ENCODE measurements around the gene CBARP. TPM values are rescaled to one million over a fixed set of nuclear protein-coding genes. Genes with fewer than 3 reads are reported as not detected.

Gene CBARP
- total and polyA plus RNA-seq, 9 of the 15 experiments (the other 6 are each of a cell fraction or from before 2014, with no cell fraction given) = 0.03 to 8.9 (median 1.2) TPM; not detected in 1

GRCh38 chr19:1239796-1240737, 2.3 kb upstream of the CBARP start (continued):
- peak; percentile 84 for TF ChIP-seq RBBP5 (IDR thresholded peaks at IDR 0.05; ENCODE audit: borderline replicate concordance, insufficient read depth, low read length, poor library complexity, severe bottlenecking)
- TF ChIP-seq, protein P1, sequence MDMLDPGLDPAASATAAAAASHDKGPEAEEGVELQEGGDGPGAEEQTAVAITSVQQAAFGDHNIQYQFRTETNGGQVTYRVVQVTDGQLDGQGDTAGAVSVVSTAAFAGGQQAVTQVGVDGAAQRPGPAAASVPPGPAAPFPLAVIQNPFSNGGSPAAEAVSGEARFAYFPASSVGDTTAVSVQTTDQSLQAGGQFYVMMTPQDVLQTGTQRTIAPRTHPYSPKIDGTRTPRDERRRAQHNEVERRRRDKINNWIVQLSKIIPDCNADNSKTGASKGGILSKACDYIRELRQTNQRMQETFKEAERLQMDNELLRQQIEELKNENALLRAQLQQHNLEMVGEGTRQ (CRISPR knock-in tag; IDR thresholded peaks at IDR 0.05) = no peak
- peak; percentile 4; the same call in 1 of the 2 replicates for TF ChIP-seq NFIC (IDR thresholded peaks at IDR 0.05)
- TF ChIP-seq MTA3 (IDR thresholded peaks at IDR 0.05; ENCODE audit: borderline replicate concordance) = peak; percentile 94; the same call in 1 of the 2 replicates
- peak; percentile 73 for TF ChIP-seq RBFOX2 (IDR thresholded peaks at IDR 0.05; ENCODE audit: low read depth, low read length)
- TF ChIP-seq KDM5B (IDR thresholded peaks at IDR 0.05; ENCODE audit: insufficient replicate concordance, low read depth, low read length) = peak; percentile 63
- 0 out of 2 replicates have a peak, but pooled peaks have one; percentile 45 for TF ChIP-seq POLR2A (conservative IDR thresholded peaks at IDR 0.05)
- peak; percentile 64; the same call in 1 of the 2 replicates for TF ChIP-seq ZSCAN32 (CRISPR knock-in tag; IDR thresholded peaks at IDR 0.05)
- 0 out of 4 replicates have a peak, but pooled peaks of 1 of the 2 experiments have one; percentile 39 for TF ChIP-seq ETV6 (IDR thresholded peaks at IDR 0.05; ENCODE audit: borderline replicate concordance in 1 of 2, low read depth in 2 of 2, low read length in 1 of 2)
- no peak for TF ChIP-seq ETV6 (CRISPR knock-in tag; IDR thresholded peaks at IDR 0.05; ENCODE audit: borderline replicate concordance)
- TF ChIP-seq, protein P2, sequence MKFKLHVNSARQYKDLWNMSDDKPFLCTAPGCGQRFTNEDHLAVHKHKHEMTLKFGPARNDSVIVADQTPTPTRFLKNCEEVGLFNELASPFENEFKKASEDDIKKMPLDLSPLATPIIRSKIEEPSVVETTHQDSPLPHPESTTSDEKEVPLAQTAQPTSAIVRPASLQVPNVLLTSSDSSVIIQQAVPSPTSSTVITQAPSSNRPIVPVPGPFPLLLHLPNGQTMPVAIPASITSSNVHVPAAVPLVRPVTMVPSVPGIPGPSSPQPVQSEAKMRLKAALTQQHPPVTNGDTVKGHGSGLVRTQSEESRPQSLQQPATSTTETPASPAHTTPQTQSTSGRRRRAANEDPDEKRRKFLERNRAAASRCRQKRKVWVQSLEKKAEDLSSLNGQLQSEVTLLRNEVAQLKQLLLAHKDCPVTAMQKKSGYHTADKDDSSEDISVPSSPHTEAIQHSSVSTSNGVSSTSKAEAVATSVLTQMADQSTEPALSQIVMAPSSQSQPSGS (CRISPR knock-in tag; IDR thresholded peaks at IDR 0.05) = peak; percentile 85
- no peak for TF ChIP-seq SLC30A9 (CRISPR knock-in tag; IDR thresholded peaks at IDR 0.05)
- 0 out of 2 replicates have a peak, but pooled peaks have one; percentile 20 for TF ChIP-seq RNF2 (IDR thresholded peaks at IDR 0.05)
- TF ChIP-seq ZNF24 (IDR thresholded peaks at IDR 0.05) = 0 out of 2 replicates have a peak, but pooled peaks have one; percentile 18
- peak; percentile 95 for TF ChIP-seq CCNT2 (IDR thresholded peaks at IDR 0.05; ENCODE audit: borderline replicate concordance, extremely low read depth, insufficient read length, low read depth, low read length)
- no peak for TF ChIP-seq GABPB2 (CRISPR knock-in tag; conservative IDR thresholded peaks at IDR 0.05)
- peak; percentile 74 for TF ChIP-seq E2F1 (CRISPR knock-in tag; IDR thresholded peaks at IDR 0.05)
- TF ChIP-seq DEAF1 (CRISPR knock-in tag; IDR thresholded peaks at IDR 0.05) = peak; percentile 79
- no peak for TF ChIP-seq ZNF134 (CRISPR knock-in tag; conservative IDR thresholded peaks at IDR 0.05)
- TF ChIP-seq ILF3 (IDR thresholded peaks at IDR 0.05; ENCODE audit: borderline replicate concordance) = no peak
- no peak for TF ChIP-seq KDM1A (IDR thresholded peaks at IDR 0.05)
- TF ChIP-seq MBD2 (IDR thresholded peaks at IDR 0.05; ENCODE audit: borderline replicate concordance, low read depth) = no peak
- no peak for TF ChIP-seq PRMT5 (CRISPR knock-in tag; IDR thresholded peaks at IDR 0.05)
- no peak for TF ChIP-seq DIDO1 (tag; IDR thresholded peaks at IDR 0.05; ENCODE audit: low read depth)

Data from K562 (cell line).